ENCODE results near the gene CAPN12. TPM values are rescaled to one million over a fixed set of nuclear protein-coding genes. Genes with fewer than 3 reads are reported as not detected.
"Not testable (repeated sequence)": the region's sequence is repeated elsewhere in the genome, so short reads cannot be mapped to it uniquely, and the experiment has no call there.

CAPN12 gene
- polyA plus RNA-seq (ENCODE audit: insufficient read length in 12 of 12), result 1 to 10 TPM in 6 of 12 donors, under 1 TPM in 4, not detected in 2; 0.64 to 5.1 (median 1.3) TPM
- long read RNA-seq, donor 1, partial matches to known transcripts, result 0 of 1 reads
- long read RNA-seq, donor 1, other reads (novel, unspliced or antisense), result 0 of 1 reads
- long read RNA-seq, donor 2, result 0 reads
- long read RNA-seq, donor 3, result 0 reads
- long read RNA-seq, donor 4, partial matches to known transcripts, result 11 of 11 reads
- long read RNA-seq, donor 4, other reads (novel, unspliced or antisense), result 0 of 11 reads
- long read RNA-seq, donor 5, result 0 reads
- long read RNA-seq, donor 6, result 0 reads
- long read RNA-seq, donor 7, result 0 reads
- long read RNA-seq, donor 8, result 0 reads
- long read RNA-seq, donor 9, partial matches to known transcripts, result 0 of 1 reads
- long read RNA-seq, donor 9, other reads (novel, unspliced or antisense), result 0 of 1 reads
- long read RNA-seq, donor 10, result 0 reads
- long read RNA-seq, donor 11, result 0 reads

GRCh38 chr19:38744298-38744681, at the start of gene CAPN12:
CAPN12 (minus strand) TSS chr19:38744474; CDS start chr19:38744165, 309 bp downstream.
- no peak for DNase-seq

GRCh38 chr19:38793671-38794070, 49.4 kb upstream of the CAPN12 start:
- DNase-seq, result no peak

- DNase-seq, result no peak
Observed at GRCh38 chr19:38793177-38793576, 48.9 kb upstream of the CAPN12 start.

GRCh38 chr19:38792250-38793111, 48.2 kb upstream of the CAPN12 start:
- DNase-seq, result peak; percentile 16

GRCh38 chr19:38791451-38792064, 47.3 kb upstream of the CAPN12 start:
- not testable (repeated sequence) for DNase-seq

- not testable (repeated sequence) for DNase-seq
Observed at GRCh38 chr19:38790507-38791403, 46.5 kb upstream of the CAPN12 start.

- DNase-seq, result no peak
Observed at GRCh38 chr19:38788478-38789243, 44.4 kb upstream of the CAPN12 start, which contains the start of gene LGALS7B. LGALS7B (plus strand) TSS chr19:38789200; CDS start chr19:38789227, 27 bp downstream.

- no peak for DNase-seq
Observed at GRCh38 chr19:38786572-38787265, 42.4 kb upstream of the CAPN12 start.

GRCh38 chr19:38786061-38786460, 41.8 kb upstream of the CAPN12 start:
- DNase-seq, result not testable (repeated sequence)

- DNase-seq, result no peak
Observed at GRCh38 chr19:38785187-38785699, 41.0 kb upstream of the CAPN12 start.

- DNase-seq, result no peak
Observed at GRCh38 chr19:38784224-38784623, 40.0 kb upstream of the CAPN12 start.

- DNase-seq, result not testable (repeated sequence)
Observed at GRCh38 chr19:38782212-38782611, 37.9 kb upstream of the CAPN12 start.

- DNase-seq, result no peak
Observed at GRCh38 chr19:38781058-38781457, 36.8 kb upstream of the CAPN12 start.

- DNase-seq, result no peak
Observed at GRCh38 chr19:38780443-38780842, 36.2 kb upstream of the CAPN12 start.

- no peak for DNase-seq
Observed at GRCh38 chr19:38778733-38779132, 34.5 kb upstream of the CAPN12 start.

- DNase-seq, result no peak
Observed at GRCh38 chr19:38774181-38774950, 30.1 kb upstream of the CAPN12 start.

- no peak for DNase-seq
Observed at GRCh38 chr19:38773469-38774177, 29.3 kb upstream of the CAPN12 start, which contains the start of gene LGALS7. LGALS7 (minus strand) TSS chr19:38773517; CDS start chr19:38773492, 25 bp downstream.

GRCh38 chr19:38771569-38771968, 27.3 kb upstream of the CAPN12 start:
- not testable (repeated sequence) for DNase-seq

Data from muscle of arm (tissue), 14 donors.